Breast epithelium (tissue), 3 donors: ENCODE measurements around the gene GNAT2.

Source experiments
- POLR2AphosphoS5 ChIP-seq, 3 donors: sonication (generic); formaldehyde crosslinking; IDR thresholded peaks; one replicate each; pipeline ENCODE4 v1.6.1; 2017; ENCODE audit warnings: antibody characterized with exemption in 3 of 3
- TF ChIP-seq, protein P1 (sequence below), 3 donors: fragments of 450-650 bp; IDR thresholded peaks; one replicate each; pipeline ENCODE4 v1.5.1; 2016 to 2017; ENCODE audit warnings: antibody characterized with exemption in 3 of 3, mild to moderate bottlenecking in 3 of 3, moderate library complexity in 3 of 3

DNA sequence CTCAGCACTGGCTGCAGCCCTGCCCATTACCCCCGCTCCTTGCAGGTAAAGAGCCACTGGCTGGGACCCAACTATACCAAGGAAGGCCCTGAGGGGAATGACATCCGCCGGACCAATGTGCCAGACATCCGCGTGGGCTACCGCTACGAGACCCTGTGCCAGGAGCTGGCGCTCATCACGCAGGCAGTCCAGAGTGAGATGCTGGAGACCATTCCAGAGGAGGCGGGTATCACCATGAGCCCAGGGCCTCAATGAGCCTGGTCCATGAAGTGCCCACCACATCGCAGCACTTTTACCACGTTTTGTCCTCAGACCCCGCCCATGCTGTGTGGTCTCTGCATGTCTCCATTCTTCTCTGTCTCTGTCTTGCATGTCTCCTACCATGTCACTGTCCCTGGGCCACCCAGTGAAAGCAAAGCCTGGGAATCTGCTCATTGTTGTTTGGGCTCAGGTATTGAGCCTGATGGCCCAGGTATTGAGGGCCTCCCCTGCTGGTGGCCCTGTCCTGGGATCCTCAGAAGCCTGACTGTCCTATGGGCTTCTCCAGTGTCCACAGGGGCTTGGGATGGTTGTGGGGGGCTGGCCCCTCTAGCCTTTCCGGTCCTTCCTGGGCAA is 11.6 kb upstream of the GNAT2 start:
- TF ChIP-seq, protein P1, sequence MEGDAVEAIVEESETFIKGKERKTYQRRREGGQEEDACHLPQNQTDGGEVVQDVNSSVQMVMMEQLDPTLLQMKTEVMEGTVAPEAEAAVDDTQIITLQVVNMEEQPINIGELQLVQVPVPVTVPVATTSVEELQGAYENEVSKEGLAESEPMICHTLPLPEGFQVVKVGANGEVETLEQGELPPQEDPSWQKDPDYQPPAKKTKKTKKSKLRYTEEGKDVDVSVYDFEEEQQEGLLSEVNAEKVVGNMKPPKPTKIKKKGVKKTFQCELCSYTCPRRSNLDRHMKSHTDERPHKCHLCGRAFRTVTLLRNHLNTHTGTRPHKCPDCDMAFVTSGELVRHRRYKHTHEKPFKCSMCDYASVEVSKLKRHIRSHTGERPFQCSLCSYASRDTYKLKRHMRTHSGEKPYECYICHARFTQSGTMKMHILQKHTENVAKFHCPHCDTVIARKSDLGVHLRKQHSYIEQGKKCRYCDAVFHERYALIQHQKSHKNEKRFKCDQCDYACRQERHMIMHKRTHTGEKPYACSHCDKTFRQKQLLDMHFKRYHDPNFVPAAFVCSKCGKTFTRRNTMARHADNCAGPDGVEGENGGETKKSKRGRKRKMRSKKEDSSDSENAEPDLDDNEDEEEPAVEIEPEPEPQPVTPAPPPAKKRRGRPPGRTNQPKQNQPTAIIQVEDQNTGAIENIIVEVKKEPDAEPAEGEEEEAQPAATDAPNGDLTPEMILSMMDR (IDR thresholded peaks at IDR 0.05) = no peak
- TF ChIP-seq POLR2AphosphoS5 (IDR thresholded peaks at IDR 0.05) = no peak
